Epithelial cell of prostate (primary cell): ENCODE data around the gene DNAJC5G.

Source experiments
- DNase-seq: peaks from one replicate; pipeline ENCODE4 v3.0.0-alpha.2; 2011; ENCODE audit warnings: low read depth, low spot score
- H3K27ac ChIP-seq: fragments of 450-650 bp; 2 replicates; pipeline ENCODE4 v1.5.1; 2017; ENCODE audit warnings: mild to moderate bottlenecking

DNAJC5G gene

GRCh38 chr2:27275211-27276150, at the start of gene DNAJC5G:
Gene DNAJC5G (plus strand): TSS chr2:27275433. CDS start chr2:27276729, 1,296 bp downstream.
- no peak for DNase-seq

GRCh38 chr2:27225526-27225925, 49.7 kb upstream of the DNAJC5G start:
- DNase-seq: no peak
- H3K27ac ChIP-seq: no peak overlapping the region

More at GRCh38 chr2:27275211-27276150, at the start of gene DNAJC5G:
- no peak within 1 kb of the TSS for H3K27ac ChIP-seq

- H3K27ac ChIP-seq: no peak overlapping the region
- DNase-seq: no peak
These were observed 47.7 kb upstream of the DNAJC5G start for GRCh38 chr2:27227501-27227900.

GRCh38 chr2:27231921-27232320, 43.3 kb upstream of the DNAJC5G start:
- DNase-seq: no peak

DNA sequence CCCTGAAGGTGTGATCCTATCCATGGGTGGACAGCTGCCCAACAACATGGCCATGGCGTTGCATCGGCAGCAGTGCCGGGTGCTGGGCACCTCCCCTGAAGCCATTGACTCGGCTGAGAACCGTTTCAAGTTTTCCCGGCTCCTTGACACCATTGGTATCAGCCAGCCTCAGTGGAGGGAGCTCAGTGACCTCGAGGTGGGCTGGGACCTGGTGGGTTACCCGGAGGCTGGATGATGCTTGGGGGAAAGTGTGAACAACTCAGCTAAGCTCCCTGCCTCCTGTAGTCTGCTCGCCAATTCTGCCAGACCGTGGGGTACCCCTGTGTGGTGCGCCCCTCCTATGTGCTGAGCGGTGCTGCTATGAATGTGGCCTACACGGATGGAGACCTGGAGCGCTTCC, 41.9 kb upstream of the DNAJC5G start:
- no peak for DNase-seq
- H3K27ac ChIP-seq: no peak overlapping the region

More at GRCh38 chr2:27231921-27232320, 43.3 kb upstream of the DNAJC5G start:
- H3K27ac ChIP-seq: no peak overlapping the region

GRCh38 chr2:27236136-27236535, 39.1 kb upstream of the DNAJC5G start:
- DNase-seq: no peak
- no peak overlapping the region for H3K27ac ChIP-seq

DNA sequence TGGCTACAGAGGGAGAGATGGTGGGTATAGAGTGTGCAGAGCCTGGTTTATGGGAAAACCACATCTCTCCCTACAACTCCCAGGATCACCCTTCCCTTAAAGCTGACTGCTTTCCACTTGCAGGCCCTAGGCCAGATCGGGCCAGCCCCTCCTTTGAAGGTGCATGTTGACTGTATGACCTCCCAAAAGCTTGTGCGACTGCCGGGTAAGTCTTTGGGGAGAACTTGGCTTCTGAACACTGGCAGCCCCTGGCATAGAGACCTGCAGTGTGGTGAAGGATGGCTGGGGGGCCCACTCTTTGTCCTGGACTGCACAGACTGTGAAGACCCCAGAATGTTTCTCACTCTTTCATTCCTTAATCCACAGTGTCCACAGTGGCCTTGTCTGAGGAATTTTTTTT, 38.6 kb upstream of the DNAJC5G start:
- DNase-seq: no peak
- no peak overlapping the region for H3K27ac ChIP-seq

GRCh38 chr2:27237341-27237945, 37.8 kb upstream of the DNAJC5G start:
- no peak for DNase-seq
- H3K27ac ChIP-seq: no peak overlapping the region

GRCh38 chr2:27238976-27239375, 36.3 kb upstream of the DNAJC5G start:
- no peak overlapping the region for H3K27ac ChIP-seq
- DNase-seq: no peak

- no peak overlapping the region for H3K27ac ChIP-seq
- DNase-seq: no peak
These were observed 34.8 kb upstream of the DNAJC5G start for GRCh38 chr2:27240406-27240805.

DNA sequence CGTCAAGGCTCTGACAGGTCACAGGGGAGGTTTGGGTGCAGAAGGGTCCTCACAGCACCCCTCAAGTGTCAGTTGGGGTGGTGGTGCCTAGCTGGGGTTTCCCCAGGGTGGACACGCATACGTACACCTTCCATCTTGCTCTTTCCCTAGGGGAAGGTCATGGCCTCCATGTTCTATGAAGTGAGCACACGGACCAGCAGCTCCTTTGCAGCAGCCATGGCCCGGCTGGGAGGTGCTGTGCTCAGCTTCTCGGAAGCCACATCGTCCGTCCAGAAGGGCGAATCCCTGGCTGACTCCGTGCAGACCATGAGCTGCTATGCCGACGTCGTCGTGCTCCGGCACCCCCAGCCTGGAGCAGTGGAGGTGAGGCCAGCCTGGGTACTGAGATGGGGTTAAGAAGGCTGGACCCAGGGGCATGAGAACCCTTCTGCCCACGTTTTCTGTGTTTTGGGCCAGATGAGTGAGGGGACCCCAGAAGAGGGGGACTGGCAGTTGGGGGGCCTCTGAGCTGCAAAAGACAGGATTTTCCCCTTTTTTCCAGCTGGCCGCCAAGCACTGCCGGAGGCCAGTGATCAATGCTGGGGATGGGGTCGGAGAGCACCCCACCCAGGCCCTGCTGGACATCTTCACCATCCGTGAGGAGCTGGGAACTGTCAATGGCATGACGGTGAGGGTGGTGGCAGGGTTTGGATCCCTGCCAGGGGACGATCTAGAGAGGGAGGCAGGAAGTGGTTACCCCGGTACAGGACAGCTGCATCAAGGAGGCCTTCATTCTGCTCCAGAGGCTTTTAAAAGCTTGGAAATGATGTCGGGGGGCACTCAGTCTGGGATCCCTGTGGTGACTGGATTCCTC, 33.2 kb upstream of the DNAJC5G start:
- no peak overlapping the region for H3K27ac ChIP-seq
- no peak for DNase-seq

DNA sequence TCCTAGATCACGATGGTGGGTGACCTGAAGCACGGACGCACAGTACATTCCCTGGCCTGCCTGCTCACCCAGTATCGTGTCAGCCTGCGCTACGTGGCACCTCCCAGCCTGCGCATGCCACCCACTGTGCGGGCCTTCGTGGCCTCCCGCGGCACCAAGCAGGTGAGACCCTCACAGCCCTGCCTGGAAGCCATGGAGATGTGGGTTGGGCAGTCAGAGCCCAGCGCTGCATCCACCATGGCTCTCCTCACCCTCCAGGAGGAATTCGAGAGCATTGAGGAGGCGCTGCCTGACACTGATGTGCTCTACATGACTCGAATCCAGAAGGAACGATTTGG, 32.6 kb upstream of the DNAJC5G start:
- DNase-seq: no peak
- no peak overlapping the region for H3K27ac ChIP-seq

DNA sequence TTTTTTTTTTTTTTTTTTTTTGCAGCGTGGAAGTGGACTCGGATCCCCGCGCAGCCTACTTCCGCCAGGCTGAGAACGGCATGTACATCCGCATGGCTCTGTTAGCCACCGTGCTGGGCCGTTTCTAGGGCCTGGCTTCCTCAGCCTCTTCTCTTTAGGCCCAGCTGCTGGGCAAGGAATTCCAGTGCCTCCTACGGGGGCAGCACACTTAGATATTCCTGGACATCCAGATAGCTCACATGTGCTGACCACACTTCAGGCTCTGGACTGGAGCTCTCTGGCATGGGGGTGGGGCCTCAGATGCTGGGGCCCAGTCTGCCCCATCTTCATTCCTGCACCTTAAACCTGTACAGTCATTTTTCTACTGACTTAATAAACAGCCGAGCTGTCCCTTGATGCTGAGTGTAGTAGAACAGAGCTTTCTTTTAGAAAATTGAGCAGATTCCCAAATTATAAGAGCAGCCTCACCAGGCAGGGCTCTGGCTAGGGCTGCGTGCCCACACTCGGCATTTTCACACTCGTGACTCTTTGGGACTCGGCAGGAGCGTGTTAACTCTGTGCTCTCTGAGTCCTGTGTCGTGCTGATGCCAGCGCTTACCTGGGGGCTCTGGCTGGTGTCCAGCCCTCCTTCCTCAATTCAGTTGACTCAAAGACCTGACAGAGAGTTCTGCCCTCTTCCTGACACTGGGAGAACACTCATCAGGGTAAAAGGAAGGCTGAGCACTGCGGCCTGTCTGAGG, 31.7 kb upstream of the DNAJC5G start:
- H3K27ac ChIP-seq: no peak overlapping the region
- DNase-seq: no peak

DNA sequence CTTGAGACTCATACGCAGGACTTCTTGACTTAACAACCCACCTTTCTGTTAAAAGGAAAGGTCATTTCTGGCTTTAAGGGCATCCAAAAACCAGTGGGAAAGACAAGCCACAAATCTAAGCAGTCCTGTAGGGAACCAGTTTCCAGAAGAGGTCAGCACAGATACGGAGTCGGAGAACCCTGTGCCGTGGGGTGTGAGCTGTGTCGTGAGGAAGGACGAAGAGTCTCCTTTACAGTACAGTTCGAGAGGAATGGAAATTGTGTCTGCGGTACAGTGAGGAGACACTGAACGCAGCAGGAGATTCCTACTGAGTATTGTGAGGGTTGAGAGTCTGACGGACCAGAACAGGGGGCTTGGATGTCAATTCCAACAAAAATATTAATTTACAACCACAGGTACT, 30.1 kb upstream of the DNAJC5G start:
- no peak overlapping the region for H3K27ac ChIP-seq
- DNase-seq: no peak

DNA sequence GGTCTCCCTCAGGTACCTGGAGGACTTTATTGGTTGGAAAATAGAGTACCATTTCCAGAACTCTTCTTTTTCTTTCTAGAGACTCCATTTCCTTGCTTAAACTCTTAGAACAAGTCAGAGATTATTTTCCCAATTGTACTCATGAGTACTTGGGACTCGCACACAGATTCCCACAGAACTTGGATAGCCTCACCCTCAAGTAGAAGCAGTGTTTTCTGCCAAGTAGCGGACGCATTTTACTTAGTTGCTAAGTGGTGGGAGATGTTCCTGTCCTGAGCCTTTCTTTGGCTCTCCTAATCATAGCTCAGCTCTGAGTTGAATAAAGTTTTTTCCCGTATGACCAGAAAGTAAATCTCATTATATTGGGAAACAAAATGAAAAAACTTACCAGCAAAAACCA, 29.6 kb upstream of the DNAJC5G start:
- H3K27ac ChIP-seq: no peak overlapping the region
- no peak for DNase-seq

GRCh38 chr2:27247893-27248292, 27.3 kb upstream of the DNAJC5G start:
- DNase-seq: no peak
- no peak overlapping the region for H3K27ac ChIP-seq

- no peak for DNase-seq
- no peak overlapping the region for H3K27ac ChIP-seq
These were observed 25.9 kb upstream of the DNAJC5G start for GRCh38 chr2:27249159-27249890.

DNA sequence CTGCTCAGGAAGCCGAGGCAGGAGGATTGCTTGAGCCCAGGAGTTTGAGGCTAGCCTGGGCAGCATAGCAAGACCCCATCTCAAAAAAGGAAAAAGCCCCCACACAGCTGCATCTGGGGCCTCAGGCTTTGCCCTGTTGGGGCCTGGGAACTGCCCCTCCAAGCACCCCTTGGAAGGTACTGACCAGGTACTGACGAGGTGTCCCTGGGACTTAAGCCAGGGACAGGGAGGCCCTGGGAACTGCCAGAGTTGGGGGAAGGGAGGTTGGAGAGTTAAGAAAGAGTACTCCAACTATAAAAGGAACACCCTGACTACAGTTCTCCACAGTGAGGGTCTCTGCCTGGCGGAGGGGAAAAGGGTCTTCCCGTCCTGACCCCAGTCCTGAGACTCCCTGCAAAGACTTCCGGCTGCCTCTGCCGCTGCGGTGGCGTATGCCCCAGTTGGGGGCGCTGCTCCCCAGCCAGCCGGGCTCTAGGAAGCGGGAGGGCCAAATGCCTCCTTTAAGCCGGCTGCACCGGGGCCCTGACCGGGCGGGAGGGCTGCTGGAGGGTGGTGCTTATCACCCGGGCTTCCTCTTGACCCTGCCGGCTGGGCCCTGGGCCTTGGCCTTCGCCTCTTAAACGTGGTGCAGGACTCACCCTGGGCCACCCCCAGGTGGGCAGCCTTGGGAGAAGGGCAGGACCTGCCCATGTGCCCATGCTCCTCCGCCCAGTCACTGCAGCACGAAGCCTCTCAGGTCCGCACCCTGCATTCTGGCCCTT, 25.2 kb upstream of the DNAJC5G start:
- no peak for DNase-seq
- H3K27ac ChIP-seq: no peak overlapping the region
